ENCODE measurements around the gene ARMC12.

GRCh38 chr6:35708585-35708984 is 28.2 kb upstream of the ARMC12 start:
- TF ChIP-seq CTCF (IDR thresholded peaks at IDR 0.05) (no peak), POLR2AphosphoS5 (IDR thresholded peaks at IDR 0.05; ENCODE audit: insufficient read depth in 1 of 2, low read depth in 1 of 2) (no peak), POLR2A (IDR thresholded peaks at IDR 0.05) (no peak)
